Subcutaneous adipose tissue (tissue), 4 donors: Measurements from ENCODE around the gene OR9A4. TPM values are rescaled to one million over a fixed set of nuclear protein-coding genes. Genes with fewer than 3 reads are reported as not detected.

Experiments used
- CTCF ChIP-seq: fragments of 450-650 bp; IDR thresholded peaks from one replicate; pipeline ENCODE4 v1.5.1; 2016; ENCODE audit warnings: low read depth, mild to moderate bottlenecking, control low read depth, antibody characterized with exemption, moderate library complexity
- total RNA-seq, 4 donors: library from RNA; depleted of rRNA; stranded (reverse); fragments of >200 nt; gene quantifications; one replicate each; pipeline ENCODE4 v1.1.0, GENCODE V29; 2016

OR9A4 gene
- not detected for total RNA-seq

GRCh38 chr7:141916099-141916498, at the start of gene OR9A4:
Gene OR9A4, plus strand, starts transcription at chr7:141916399. Its CDS starts 2,477 bp downstream, at chr7:141918876.
- no peak for TF ChIP-seq CTCF

GRCh38 chr7:141866974-141867373, 49.2 kb upstream of the OR9A4 start:
- TF ChIP-seq CTCF: no peak

GRCh38 chr7:141872931-141873330, 43.3 kb upstream of the OR9A4 start:
- no peak for TF ChIP-seq CTCF

- no peak for TF ChIP-seq CTCF
Measured at GRCh38 chr7:141874787-141875186, 41.4 kb upstream of the OR9A4 start.

GRCh38 chr7:141875453-141875852, 40.7 kb upstream of the OR9A4 start:
- TF ChIP-seq CTCF: no peak

GRCh38 chr7:141876371-141876770, 39.8 kb upstream of the OR9A4 start:
- TF ChIP-seq CTCF: no peak

GRCh38 chr7:141877365-141877764, 38.8 kb upstream of the OR9A4 start:
- TF ChIP-seq CTCF: no peak
